Hepatocyte (in vitro differentiated cells): ENCODE measurements around the gene GIPC3. TPM values are rescaled to one million over a fixed set of nuclear protein-coding genes. Genes with fewer than 3 reads are reported as not detected.
A peak's percentile ranks its signal among the peaks of the same experiment; 100 is the strongest.

ENCODE experiments used
- DNase-seq: peaks from one replicate; pipeline ENCODE4 v3.0.0-alpha.2; 2016; ENCODE audit warnings: low spot score
- H2AFZ ChIP-seq: fragments of 200-600 bp; sonication (generic); 2 replicates; pipeline ENCODE4 v1.6.0; 2016; ENCODE audit warnings: antibody characterized with exemption, mild to moderate bottlenecking
- H3K27ac ChIP-seq: fragments of 200-600 bp; sonication (generic); 2 replicates; pipeline ENCODE4 v1.5.1; 2016; ENCODE audit warnings: mild to moderate bottlenecking
- H3K27me3 ChIP-seq: fragments of 200-600 bp; sonication (generic); 2 replicates; pipeline ENCODE4 v1.6.1; 2016
- H3K36me3 ChIP-seq: fragments of 200-600 bp; sonication (generic); replicated peaks from 2 replicates; pipeline ENCODE4 v1.5.1; 2016; ENCODE audit warnings: low read depth; ENCODE audit not compliant: insufficient read depth
- H3K4me1 ChIP-seq: fragments of 200-600 bp; sonication (generic); 2 replicates; pipeline ENCODE4 v1.5.1; 2016; ENCODE audit warnings: mild to moderate bottlenecking, moderate library complexity; ENCODE audit not compliant: insufficient read depth
- H3K4me2 ChIP-seq: fragments of 200-600 bp; sonication (generic); 2 replicates; pipeline ENCODE4 v1.6.0; 2016
- H3K4me3 ChIP-seq: fragments of 200-600 bp; sonication (generic); 2 replicates; pipeline ENCODE4 v1.5.1; 2016; ENCODE audit warnings: mild to moderate bottlenecking
- H3K79me2 ChIP-seq: fragments of 200-600 bp; sonication (generic); 2 replicates; pipeline ENCODE4 v1.6.0; 2017; ENCODE audit warnings: mild to moderate bottlenecking
- H3K9me2 ChIP-seq: fragments of 200-600 bp; sonication (generic); replicated peaks from 2 replicates; pipeline ENCODE4 v1.6.0; 2017; ENCODE audit warnings: mild to moderate bottlenecking; ENCODE audit not compliant: insufficient read depth
- H3K9me3 ChIP-seq: fragments of 200-600 bp; sonication (generic); 2 replicates; pipeline ENCODE4 v1.5.1; 2016; ENCODE audit warnings: low read depth, mild to moderate bottlenecking
- H4K20me1 ChIP-seq: fragments of 200-600 bp; sonication (generic); 2 replicates; pipeline ENCODE4 v1.6.0; 2016; ENCODE audit warnings: mild to moderate bottlenecking; ENCODE audit not compliant: insufficient read depth, poor library complexity, severe bottlenecking
- EZH2 ChIP-seq: fragments of 200-600 bp; sonication (generic); IDR thresholded peaks from 2 replicates; pipeline ENCODE4 v1.6.1; 2016; ENCODE audit warnings: antibody characterized with exemption, mild to moderate bottlenecking, borderline replicate concordance
- EZH2phosphoT487 ChIP-seq: fragments of 200-600 bp; sonication (generic); IDR thresholded peaks from one replicate; pipeline ENCODE4 v1.6.1; 2018; ENCODE audit warnings: antibody characterized with exemption, mild to moderate bottlenecking, low read depth, moderate library complexity; ENCODE audit not compliant: unreplicated experiment, severe bottlenecking
- WGBS: methylation state at CpG from one replicate; pipeline ENCODE4 v1.1.6; 2016; ENCODE audit warnings: low lambda C conversion rate; ENCODE audit errors: missing lambda C conversion rate; 5-methylcytosine and 5-hydroxymethylcytosine counted together
- polyA plus RNA-seq: library from polyadenylated mRNA; unstranded; fragments of >200 nt; fragmentation: Nextera tagmentation; extraction: Ambion mirVana; gene quantifications from 2 replicates; pipeline ENCODE4 v1.2.1, GENCODE V29; 2016
- total RNA-seq: library from RNA; depleted of rRNA; stranded (reverse); fragments of >200 nt; gene quantifications from 2 replicates; pipeline ENCODE4 v1.2.3, GENCODE V29; 2014
- TF ChIP-seq, protein P1 (sequence below): fragments of 200-600 bp; sonication (generic); IDR thresholded peaks from 2 replicates; pipeline ENCODE4 v1.5.1; 2016; ENCODE audit warnings: antibody characterized with exemption, mild to moderate bottlenecking; ENCODE audit not compliant: poor library complexity

Gene GIPC3
- total and polyA plus RNA-seq, 2 experiments from 2014 or later, result 0.28 TPM; not detected in 1

DNA sequence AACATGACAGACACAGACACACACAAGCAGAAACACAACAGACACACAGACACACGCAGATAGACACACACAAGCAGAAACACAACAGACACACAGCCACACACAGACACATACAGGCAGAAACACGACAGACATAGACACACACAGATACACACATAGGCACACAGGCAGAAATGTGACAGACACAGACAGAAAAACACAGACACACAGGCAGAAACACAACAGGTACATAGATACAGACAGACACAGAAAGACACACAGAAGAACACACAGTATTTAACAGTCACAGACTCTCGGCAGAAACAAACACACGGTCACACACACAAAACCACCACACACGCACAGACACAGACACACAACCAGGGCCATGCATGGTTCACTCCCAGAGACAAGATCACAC lies 20.5 kb downstream of the GIPC3 start:
- no peaks in the 10 kb centered on the region for H3K79me2 ChIP-seq
- WGBS, result 79% methylated on average over 5 of the region's 5 CpGs
- no peak for DNase-seq
- TF ChIP-seq, protein P1, sequence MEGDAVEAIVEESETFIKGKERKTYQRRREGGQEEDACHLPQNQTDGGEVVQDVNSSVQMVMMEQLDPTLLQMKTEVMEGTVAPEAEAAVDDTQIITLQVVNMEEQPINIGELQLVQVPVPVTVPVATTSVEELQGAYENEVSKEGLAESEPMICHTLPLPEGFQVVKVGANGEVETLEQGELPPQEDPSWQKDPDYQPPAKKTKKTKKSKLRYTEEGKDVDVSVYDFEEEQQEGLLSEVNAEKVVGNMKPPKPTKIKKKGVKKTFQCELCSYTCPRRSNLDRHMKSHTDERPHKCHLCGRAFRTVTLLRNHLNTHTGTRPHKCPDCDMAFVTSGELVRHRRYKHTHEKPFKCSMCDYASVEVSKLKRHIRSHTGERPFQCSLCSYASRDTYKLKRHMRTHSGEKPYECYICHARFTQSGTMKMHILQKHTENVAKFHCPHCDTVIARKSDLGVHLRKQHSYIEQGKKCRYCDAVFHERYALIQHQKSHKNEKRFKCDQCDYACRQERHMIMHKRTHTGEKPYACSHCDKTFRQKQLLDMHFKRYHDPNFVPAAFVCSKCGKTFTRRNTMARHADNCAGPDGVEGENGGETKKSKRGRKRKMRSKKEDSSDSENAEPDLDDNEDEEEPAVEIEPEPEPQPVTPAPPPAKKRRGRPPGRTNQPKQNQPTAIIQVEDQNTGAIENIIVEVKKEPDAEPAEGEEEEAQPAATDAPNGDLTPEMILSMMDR, result no peak
- TF ChIP-seq EZH2phosphoT487 (no peak), EZH2 (no peak)
- H3K4me3 ChIP-seq, result no peak overlapping the region
- H2AFZ ChIP-seq, result no peak overlapping the region
- H3K36me3 ChIP-seq, result no peaks in the 10 kb centered on the region
- H4K20me1 ChIP-seq, result no peaks in the 10 kb centered on the region
- no peaks in the 10 kb centered on the region for H3K9me2 ChIP-seq
- H3K4me2 ChIP-seq, result peak overlapping the region; percentile 82
- H3K4me1 ChIP-seq, result peaks cover 17% of the 10 kb centered on the region
- no peak overlapping the region for H3K27ac ChIP-seq
- peaks cover 27% of the 10 kb centered on the region for H3K27me3 ChIP-seq
- H3K9me3 ChIP-seq, result no peaks in the 10 kb centered on the region

DNA sequence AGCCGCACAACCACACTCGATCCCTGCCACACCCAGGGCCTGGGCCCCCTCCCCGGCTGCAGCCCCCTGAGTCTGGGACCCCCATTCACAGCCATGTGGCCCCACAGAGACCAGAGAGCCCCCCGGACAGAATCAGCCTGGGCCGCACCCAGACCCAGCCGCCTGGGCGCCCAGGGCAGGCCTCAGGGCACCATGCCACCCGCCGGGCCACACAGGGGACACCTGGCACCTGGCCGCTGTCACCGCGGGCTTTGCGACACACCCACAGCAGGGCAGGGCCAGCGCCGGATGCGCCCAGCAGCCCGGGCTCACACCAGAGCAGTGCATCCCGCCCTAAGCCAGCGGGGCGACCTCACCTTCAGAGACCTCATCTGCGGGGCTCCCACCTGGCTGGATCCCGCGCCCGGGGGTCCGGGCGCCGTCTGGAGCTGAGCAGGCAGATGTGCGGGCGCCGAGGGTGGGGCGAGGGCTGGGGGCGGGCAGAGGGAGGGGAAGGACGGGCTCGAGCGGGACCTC lies 21.0 kb downstream of the GIPC3 start:
- H4K20me1 ChIP-seq, result no peaks in the 10 kb centered on the region
- WGBS, result 30% methylated on average over 16 of the region's 35 CpGs
- peaks cover 17% of the 10 kb centered on the region for H3K4me1 ChIP-seq
- no peak overlapping the region for H3K27ac ChIP-seq
- H2AFZ ChIP-seq, result peak overlapping the region; percentile 40
- TF ChIP-seq EZH2 (no peak), EZH2phosphoT487 (no peak)
- TF ChIP-seq, protein P1, result no peak
- no peaks in the 10 kb centered on the region for H3K36me3 ChIP-seq
- DNase-seq, result no peak
- H3K79me2 ChIP-seq, result no peaks in the 10 kb centered on the region
- H3K4me2 ChIP-seq, result peak overlapping the region; percentile 82
- H3K4me3 ChIP-seq, result no peak overlapping the region
- H3K9me2 ChIP-seq, result no peaks in the 10 kb centered on the region
- H3K9me3 ChIP-seq, result no peaks in the 10 kb centered on the region
- H3K27me3 ChIP-seq, result peaks cover 27% of the 10 kb centered on the region

DNA sequence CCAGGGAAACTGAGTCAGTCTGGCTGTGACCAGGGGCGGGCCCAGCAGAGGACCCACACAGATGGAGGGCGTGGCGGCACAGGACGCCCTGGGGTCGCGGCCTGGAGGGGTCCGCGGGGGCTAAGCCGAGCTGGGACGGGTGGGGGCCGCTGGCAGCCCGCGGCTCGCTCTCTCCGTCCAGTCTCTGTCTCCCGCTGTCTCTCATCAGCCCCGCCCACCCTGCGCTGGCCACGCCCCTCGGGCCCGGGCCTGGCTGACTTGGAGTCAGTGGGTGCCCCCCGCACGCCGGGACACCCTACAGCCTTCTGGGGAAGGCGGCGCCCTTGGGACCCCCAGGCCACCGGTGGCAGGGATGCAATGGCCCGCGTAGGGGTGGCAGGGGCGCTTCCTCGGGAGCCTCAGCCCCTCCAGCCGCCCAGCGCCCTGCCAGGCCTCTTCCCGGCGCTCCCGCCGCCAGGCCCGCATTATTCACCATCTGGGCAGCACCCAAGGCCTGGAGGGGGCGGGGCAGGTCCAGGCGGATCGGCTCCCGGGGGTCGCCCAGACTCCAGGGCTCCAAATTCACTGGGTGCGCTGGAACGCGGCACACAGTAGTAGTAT lies 21.5 kb downstream of the GIPC3 start, which contains the start of gene TBXA2R:
Gene TBXA2R (minus strand): TSS at position 186 of the 600 bp plus-strand sequence. CDS start 6,241 bp downstream, outside the sequence.
- WGBS, result 4% methylated on average over 19 of the region's 46 CpGs
- peak; percentile 55 for DNase-seq
- H3K9me3 ChIP-seq, result no peaks in the 10 kb centered on the region
- no peak within 1 kb of the TSS for H3K4me3 ChIP-seq
- TF ChIP-seq EZH2phosphoT487 (no peak), EZH2 (no peak)
- TF ChIP-seq, protein P1, result no peak
- H2AFZ ChIP-seq, result peak within 1 kb of the TSS; percentile 40
- H4K20me1 ChIP-seq, result no peaks in the 10 kb centered on the region
- H3K9me2 ChIP-seq, result no peaks in the 10 kb centered on the region
- H3K4me1 ChIP-seq, result peaks cover 17% of the 10 kb centered on the region
- H3K36me3 ChIP-seq, result no peaks in the 10 kb centered on the region
- H3K4me2 ChIP-seq, result peak within 1 kb of the TSS; percentile 82
- H3K27ac ChIP-seq, result no peak within 1 kb of the TSS
- peaks cover 27% of the 10 kb centered on the region for H3K27me3 ChIP-seq
- no peaks in the 10 kb centered on the region for H3K79me2 ChIP-seq
